Measurements from ENCODE around the gene NF1.
A peak's percentile ranks its signal among the peaks of the same experiment; 100 is the strongest.

Gene NF1

GRCh38 chr17:31111183-31111582 lies 16.4 kb downstream of the NF1 start:
- Histone ChIP-seq H3K4me3 (ENCODE audit: low read depth, low read length) (no peak overlapping the region), H3K36me3 (ENCODE audit: control insufficient read depth in 2 of 2, insufficient read depth in 1 of 2, low read length in 2 of 2) (no peaks in the 10 kb centered on the region; a peak in 2 of 3 replicates), H3K9me3 (ENCODE audit: control insufficient read depth, insufficient read depth, low read depth, low read length) (no peaks in the 10 kb centered on the region), H3K4me1 (ENCODE audit: control insufficient read depth, insufficient read depth, low read length) (peaks cover 33% of the 10 kb centered on the region), H3K27ac (ENCODE audit: extremely low read depth, low read depth, low read length) (no peak overlapping the region)
- no peak for TF ChIP-seq ZXDB (tag by site-specific recombination; IDR thresholded peaks at IDR 0.05)
- TF ChIP-seq PRDM10 (tag by site-specific recombination; IDR thresholded peaks at IDR 0.05), result 0 out of 2 replicates have a peak, but pooled peaks have one; percentile 11
- no peak for TF ChIP-seq ZNF544 (tag by site-specific recombination; IDR thresholded peaks at IDR 0.05)
- no peak for TF ChIP-seq ZNF785 (tag by site-specific recombination; IDR thresholded peaks at IDR 0.05)
- 0 out of 2 replicates have a peak, but pooled peaks have one; percentile 60 for TF ChIP-seq ZSCAN16 (tag by site-specific recombination; IDR thresholded peaks at IDR 0.05)
- TF ChIP-seq, protein P1, sequence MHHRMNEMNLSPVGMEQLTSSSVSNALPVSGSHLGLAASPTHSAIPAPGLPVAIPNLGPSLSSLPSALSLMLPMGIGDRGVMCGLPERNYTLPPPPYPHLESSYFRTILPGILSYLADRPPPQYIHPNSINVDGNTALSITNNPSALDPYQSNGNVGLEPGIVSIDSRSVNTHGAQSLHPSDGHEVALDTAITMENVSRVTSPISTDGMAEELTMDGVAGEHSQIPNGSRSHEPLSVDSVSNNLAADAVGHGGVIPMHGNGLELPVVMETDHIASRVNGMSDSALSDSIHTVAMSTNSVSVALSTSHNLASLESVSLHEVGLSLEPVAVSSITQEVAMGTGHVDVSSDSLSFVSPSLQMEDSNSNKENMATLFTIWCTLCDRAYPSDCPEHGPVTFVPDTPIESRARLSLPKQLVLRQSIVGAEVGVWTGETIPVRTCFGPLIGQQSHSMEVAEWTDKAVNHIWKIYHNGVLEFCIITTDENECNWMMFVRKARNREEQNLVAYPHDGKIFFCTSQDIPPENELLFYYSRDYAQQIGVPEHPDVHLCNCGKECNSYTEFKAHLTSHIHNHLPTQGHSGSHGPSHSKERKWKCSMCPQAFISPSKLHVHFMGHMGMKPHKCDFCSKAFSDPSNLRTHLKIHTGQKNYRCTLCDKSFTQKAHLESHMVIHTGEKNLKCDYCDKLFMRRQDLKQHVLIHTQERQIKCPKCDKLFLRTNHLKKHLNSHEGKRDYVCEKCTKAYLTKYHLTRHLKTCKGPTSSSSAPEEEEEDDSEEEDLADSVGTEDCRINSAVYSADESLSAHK (tag by site-specific recombination; IDR thresholded peaks at IDR 0.05), result peak; percentile 56; the same call in 1 of the 2 replicates
- no peak for TF ChIP-seq ZBTB44 (tag by site-specific recombination; IDR thresholded peaks at IDR 0.05)
- TF ChIP-seq ZNF169 (tag by site-specific recombination; IDR thresholded peaks at IDR 0.05), result no peak
- TF ChIP-seq, protein P2, sequence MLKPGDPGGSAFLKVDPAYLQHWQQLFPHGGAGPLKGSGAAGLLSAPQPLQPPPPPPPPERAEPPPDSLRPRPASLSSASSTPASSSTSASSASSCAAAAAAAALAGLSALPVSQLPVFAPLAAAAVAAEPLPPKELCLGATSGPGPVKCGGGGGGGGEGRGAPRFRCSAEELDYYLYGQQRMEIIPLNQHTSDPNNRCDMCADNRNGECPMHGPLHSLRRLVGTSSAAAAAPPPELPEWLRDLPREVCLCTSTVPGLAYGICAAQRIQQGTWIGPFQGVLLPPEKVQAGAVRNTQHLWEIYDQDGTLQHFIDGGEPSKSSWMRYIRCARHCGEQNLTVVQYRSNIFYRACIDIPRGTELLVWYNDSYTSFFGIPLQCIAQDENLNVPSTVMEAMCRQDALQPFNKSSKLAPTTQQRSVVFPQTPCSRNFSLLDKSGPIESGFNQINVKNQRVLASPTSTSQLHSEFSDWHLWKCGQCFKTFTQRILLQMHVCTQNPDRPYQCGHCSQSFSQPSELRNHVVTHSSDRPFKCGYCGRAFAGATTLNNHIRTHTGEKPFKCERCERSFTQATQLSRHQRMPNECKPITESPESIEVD (tag by site-specific recombination; IDR thresholded peaks at IDR 0.05), result peak; percentile 96
- peak; percentile 96 for TF ChIP-seq ZNF558 (tag by site-specific recombination; IDR thresholded peaks at IDR 0.05)
- CTCF ChIA-PET, result interaction anchor here (2.2 kb wide), 1 partner anchor 14 kb away, joined by 7 read pairs; no protein-coding TSS in a partner anchor
- POLR2A ChIA-PET, result no interaction called here

- Histone ChIP-seq H3K36me3 (ENCODE audit: control insufficient read depth in 2 of 2, insufficient read depth in 1 of 2, low read length in 2 of 2) (no peaks in the 10 kb centered on the region; a peak in 2 of 3 replicates), H3K4me3 (ENCODE audit: low read depth, low read length) (no peak overlapping the region), H3K9me3 (ENCODE audit: control insufficient read depth, insufficient read depth, low read depth, low read length) (no peaks in the 10 kb centered on the region), H3K4me1 (ENCODE audit: control insufficient read depth, insufficient read depth, low read length) (peaks cover 33% of the 10 kb centered on the region), H3K27ac (ENCODE audit: extremely low read depth, low read depth, low read length) (no peak overlapping the region)
- POLR2A ChIA-PET, result interaction anchor here (1.8 kb wide), 1 partner anchor 18 kb away, joined by 6 read pairs; the partner anchor contains the start of gene NF1
- CTCF ChIA-PET, result interaction anchor here (0.5 to 2.2 kb wide), 5 partner anchors 9 to 746 kb away, joined by 3 to 7 read pairs (median 3); no protein-coding TSS in a partner anchor
- TF ChIP-seq BCL6B (tag by site-specific recombination; IDR thresholded peaks at IDR 0.05) (no peak), ZBTB21 (tag by site-specific recombination; IDR thresholded peaks at IDR 0.05) (no peak), GLI2 (tag by site-specific recombination; IDR thresholded peaks at IDR 0.05; ENCODE audit: borderline replicate concordance, low read depth) (no peak), PRDM10 (tag by site-specific recombination; IDR thresholded peaks at IDR 0.05) (no peak), ZNF239 (tag by site-specific recombination; IDR thresholded peaks at IDR 0.05) (no peak), ZNF513 (tag by site-specific recombination; IDR thresholded peaks at IDR 0.05) (no peak), ZNF184 (tag by site-specific recombination; IDR thresholded peaks at IDR 0.05) (peak; percentile 67; the same call in 1 of the 2 replicates)
Observed at GRCh38 chr17:31112001-31112661, 17.4 kb downstream of the NF1 start.

Measured in HEK293 (cell line).